ENCODE data around the gene FBXO42. TPM values are rescaled to one million over a fixed set of nuclear protein-coding genes. Genes with fewer than 3 reads are reported as not detected.
A peak's percentile ranks its signal among the peaks of the same experiment; 100 is the strongest.

FBXO42 gene
- total and polyA plus RNA-seq, 9 of the 15 experiments (the other 6 are each of a cell fraction or from before 2014, with no cell fraction given), result 7.2 to 24.8 (median 17.4) TPM

GRCh38 chr1:16383888-16384287, 31.6 kb upstream of the FBXO42 start:
- Histone ChIP-seq H3K9me1 (ENCODE audit: control insufficient read depth, insufficient read depth, low read length) (no peaks in the 10 kb centered on the region), H3K4me1 (replicated peaks in 1 of 2; ENCODE audit: control insufficient read depth in 2 of 2, insufficient read depth in 2 of 2, low read length in 2 of 2) (peaks cover 4 to 14% of the 10 kb centered on the region in 2 experiments; a peak in 3 of 5 replicates), H3K36me3 (ENCODE audit: control insufficient read depth, insufficient read depth, low read length) (peaks cover 30% of the 10 kb centered on the region), H3K27me3 (ENCODE audit: control insufficient read depth in 2 of 2, insufficient read depth in 2 of 2, low read length in 2 of 2) (no peaks in the 10 kb centered on the region), H3K9ac (ENCODE audit: insufficient read depth in 1 of 2, low read depth in 2 of 2, low read length in 2 of 2) (no peak overlapping the region), H2AFZ (ENCODE audit: low read depth, low read length) (no peak overlapping the region), H3K4me2 (ENCODE audit: insufficient read depth, low read length) (no peak overlapping the region), H3K27ac (ENCODE audit: extremely low read depth, low read depth, low read length) (no peak overlapping the region), H3K9me3 (replicated peaks; ENCODE audit: control insufficient read depth, insufficient read depth, low read depth, low read length) (no peaks in the 10 kb centered on the region), H4K20me1 (replicated peaks; ENCODE audit: control insufficient read depth, insufficient read depth, low read length) (peaks cover 47% of the 10 kb centered on the region), H3K79me2 (ENCODE audit: control insufficient read depth, insufficient read depth, low read length) (peaks cover 98% of the 10 kb centered on the region), H3K4me3 (no peak overlapping the region)
- no peak for DNase-seq (ENCODE audit: extremely low read depth in 1 of 4, low spot score in 3 of 4)
- no peak for ATAC-seq
- ChIA-PET POLR2A (no interaction called here), CTCF (ENCODE audit: low intra/inter-chr PET ratio) (no interaction called here)
- peak; percentile 52 for FAIRE-seq
- intact Hi-C loops (cut with micrococcal nuclease), result no loop called here
- TF ChIP-seq ZNF354B (CRISPR knock-in tag; IDR thresholded peaks at IDR 0.05) (no peak), SMAD4 (CRISPR knock-in tag; conservative IDR thresholded peaks at IDR 0.05) (no peak), CBX8 (IDR thresholded peaks at IDR 0.05; ENCODE audit: borderline replicate concordance, extremely low read depth, low read depth, low read length, poor library complexity, severe bottlenecking) (no peak), FIP1L1 (IDR thresholded peaks at IDR 0.05; ENCODE audit: low read depth, low read length, poor library complexity, severe bottlenecking) (no peak), TEAD2 (tag; IDR thresholded peaks at IDR 0.05) (no peak), ZNF224 (CRISPR knock-in tag; IDR thresholded peaks at IDR 0.05) (no peak)
- in situ Hi-C loops (cut with MboI), result no loop called here
- no TSS peak for BruUV-seq (replicated peaks)
- 92% methylated on average over 5 of the region's 5 CpGs for WGBS (ENCODE audit: insufficient coverage, low coverage, missing lambda C conversion rate)

DNA sequence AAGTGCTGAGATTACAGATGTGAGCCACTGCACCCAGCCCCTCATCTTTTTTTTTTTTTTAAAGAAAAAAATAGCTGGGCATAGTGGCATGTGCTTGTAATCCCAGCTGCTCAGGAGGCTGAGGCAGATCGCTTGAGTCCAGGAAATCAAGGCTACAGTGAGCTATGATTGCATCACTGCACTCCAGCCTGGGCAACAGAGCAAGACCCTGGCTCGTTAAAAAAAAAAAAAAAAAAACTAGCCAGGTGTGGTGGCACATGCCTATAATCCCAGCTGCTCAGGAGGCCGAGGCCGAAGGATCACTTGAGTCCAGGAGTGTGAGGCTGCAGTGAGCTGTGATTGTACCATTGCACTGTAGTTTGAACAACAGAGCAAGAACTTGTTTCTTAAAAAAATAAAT, 28.6 kb upstream of the FBXO42 start:
- intact Hi-C loops (cut with micrococcal nuclease) (no loop called here), in situ Hi-C loops (cut with MboI) (no loop called here)
- H3K4me2 ChIP-seq (ENCODE audit: insufficient read depth, low read length), result no peak overlapping the region
- ChIA-PET CTCF (ENCODE audit: low intra/inter-chr PET ratio) (no interaction called here), POLR2A (interaction anchor here (0.7 to 2.8 kb wide), 4 partner anchors 8 to 235 kb away, joined by 3 to 15 read pairs (median 4); no protein-coding TSS in a partner anchor)
- no peak overlapping the region for H3K4me3 ChIP-seq
- peaks cover 97% of the 10 kb centered on the region for H3K79me2 ChIP-seq (ENCODE audit: control insufficient read depth, insufficient read depth, low read length)
- TF ChIP-seq ZNF121 (CRISPR knock-in tag; conservative IDR thresholded peaks at IDR 0.05) (peak; percentile 89), SLC30A9 (CRISPR knock-in tag; IDR thresholded peaks at IDR 0.05) (no peak), KLF6 (CRISPR knock-in tag; IDR thresholded peaks at IDR 0.05; ENCODE audit: borderline replicate concordance) (no peak), TCF7 (IDR thresholded peaks at IDR 0.05; ENCODE audit: borderline replicate concordance) (no peak), PCBP1 (IDR thresholded peaks at IDR 0.05; ENCODE audit: low read depth, low read length, poor library complexity, severe bottlenecking) (no peak), SMARCB1 (IDR thresholded peaks at IDR 0.05; ENCODE audit: insufficient read length, low read depth) (no peak), BCL6 (CRISPR knock-in tag; IDR thresholded peaks at IDR 0.05) (no peak), ZNF274 (IDR thresholded peaks at IDR 0.05; ENCODE audit: borderline replicate concordance, low read depth, low read length) (no peak)
- TF ChIP-seq, protein P1, sequence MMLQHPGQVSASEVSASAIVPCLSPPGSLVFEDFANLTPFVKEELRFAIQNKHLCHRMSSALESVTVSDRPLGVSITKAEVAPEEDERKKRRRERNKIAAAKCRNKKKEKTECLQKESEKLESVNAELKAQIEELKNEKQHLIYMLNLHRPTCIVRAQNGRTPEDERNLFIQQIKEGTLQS (IDR thresholded peaks at IDR 0.05), result peak; percentile 24; the same call in 1 of the 2 replicates
- TF ChIP-seq, protein P1 (CRISPR knock-in tag; conservative IDR thresholded peaks at IDR 0.05), result no peak
- H3K9me3 ChIP-seq (replicated peaks; ENCODE audit: control insufficient read depth, insufficient read depth, low read depth, low read length), result no peaks in the 10 kb centered on the region
- BruUV-seq (replicated peaks), result no TSS peak
- DNase-seq (ENCODE audit: extremely low read depth in 1 of 4, low spot score in 3 of 4) (no peak), FAIRE-seq (no peak), ATAC-seq (no peak)
- no peak overlapping the region for H2AFZ ChIP-seq (ENCODE audit: low read depth, low read length)
- H3K27me3 ChIP-seq (ENCODE audit: control insufficient read depth in 2 of 2, insufficient read depth in 2 of 2, low read length in 2 of 2), result no peaks in the 10 kb centered on the region
- no peak overlapping the region for H3K27ac ChIP-seq (ENCODE audit: extremely low read depth, low read depth, low read length)
- peaks cover 20% of the 10 kb centered on the region; the same call in 2 of the 3 replicates for H3K36me3 ChIP-seq (ENCODE audit: control insufficient read depth, insufficient read depth, low read length)
- H3K4me1 ChIP-seq (replicated peaks in 1 of 2; ENCODE audit: control insufficient read depth in 2 of 2, insufficient read depth in 2 of 2, low read length in 2 of 2), result peaks cover 14 to 15% of the 10 kb centered on the region in 2 experiments; a peak in 3 of 5 replicates
- peaks cover 44% of the 10 kb centered on the region for H4K20me1 ChIP-seq (replicated peaks; ENCODE audit: control insufficient read depth, insufficient read depth, low read length)
- H3K9ac ChIP-seq (ENCODE audit: insufficient read depth in 1 of 2, low read depth in 2 of 2, low read length in 2 of 2), result no peak overlapping the region
- WGBS (ENCODE audit: insufficient coverage, low coverage, missing lambda C conversion rate), result 85% methylated on average over 3 of the region's 4 CpGs
- peaks cover 3% of the 10 kb centered on the region for H3K9me1 ChIP-seq (ENCODE audit: control insufficient read depth, insufficient read depth, low read length)

Measured in K562 (cell line).